Gastrocnemius medialis (tissue), 4 donors: ENCODE results near the gene ARHGAP10.

Experiments used
- POLR2A ChIP-seq, 2 donors: fragments of 450-650 bp; IDR thresholded peaks; one replicate each; pipeline ENCODE4 v1.6.1; 2017; ENCODE audit warnings: antibody characterized with exemption in 2 of 2, mild to moderate bottlenecking in 2 of 2, moderate library complexity in 2 of 2
- TF ChIP-seq, protein P1 (sequence below), 5 experiments: fragments of 450-650 bp in 3 of 5; fragments of 200-600 bp in 2 of 5; sonication (generic) in 2 of 5; IDR thresholded peaks in 4 of 5; conservative IDR thresholded peaks in 1 of 5; 1 replicate in 4 of 5; 2 replicates in 1 of 5; pipeline ENCODE4 v1.5.1; 2016 to 2019; ENCODE audit warnings: antibody characterized with exemption in 5 of 5, mild to moderate bottlenecking in 3 of 5, moderate library complexity in 3 of 5

DNA sequence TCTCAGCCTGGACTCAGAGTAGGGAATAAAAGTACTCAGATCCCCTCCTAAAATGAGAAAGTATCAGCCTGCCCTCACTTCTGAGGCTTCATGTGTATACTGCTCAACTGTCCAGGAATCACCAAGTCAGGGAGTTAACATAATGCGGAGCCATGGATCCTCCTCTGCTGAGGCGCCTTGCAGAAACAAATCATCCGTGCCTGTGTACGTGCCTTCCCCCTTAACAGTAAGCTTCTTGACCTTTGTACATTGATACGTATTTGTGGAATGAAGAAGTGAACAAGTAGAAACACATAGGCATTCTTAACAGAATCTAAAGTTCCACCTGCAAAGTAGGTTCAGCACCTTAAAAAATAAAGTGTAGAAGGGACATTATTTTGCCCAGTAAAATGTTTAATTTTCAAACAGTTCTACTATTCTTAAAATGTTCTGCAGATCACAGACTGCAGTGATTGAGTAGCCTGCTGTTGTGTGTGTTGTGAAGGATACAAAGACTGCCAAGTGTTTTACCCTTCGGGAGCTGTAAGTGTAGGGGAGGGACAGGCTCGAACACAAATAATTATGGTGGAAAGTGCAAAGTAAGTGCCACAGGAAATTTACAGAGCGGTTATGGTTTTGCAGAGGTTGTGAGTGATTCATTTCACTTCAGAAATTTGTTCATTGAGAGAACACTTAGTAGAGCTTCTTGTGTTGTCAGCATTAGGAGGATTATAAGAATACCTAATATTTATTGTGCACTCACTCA is 61.9 kb downstream of the ARHGAP10 start:
- no peak for TF ChIP-seq POLR2A (IDR thresholded peaks at IDR 0.05)
- TF ChIP-seq, protein P1, sequence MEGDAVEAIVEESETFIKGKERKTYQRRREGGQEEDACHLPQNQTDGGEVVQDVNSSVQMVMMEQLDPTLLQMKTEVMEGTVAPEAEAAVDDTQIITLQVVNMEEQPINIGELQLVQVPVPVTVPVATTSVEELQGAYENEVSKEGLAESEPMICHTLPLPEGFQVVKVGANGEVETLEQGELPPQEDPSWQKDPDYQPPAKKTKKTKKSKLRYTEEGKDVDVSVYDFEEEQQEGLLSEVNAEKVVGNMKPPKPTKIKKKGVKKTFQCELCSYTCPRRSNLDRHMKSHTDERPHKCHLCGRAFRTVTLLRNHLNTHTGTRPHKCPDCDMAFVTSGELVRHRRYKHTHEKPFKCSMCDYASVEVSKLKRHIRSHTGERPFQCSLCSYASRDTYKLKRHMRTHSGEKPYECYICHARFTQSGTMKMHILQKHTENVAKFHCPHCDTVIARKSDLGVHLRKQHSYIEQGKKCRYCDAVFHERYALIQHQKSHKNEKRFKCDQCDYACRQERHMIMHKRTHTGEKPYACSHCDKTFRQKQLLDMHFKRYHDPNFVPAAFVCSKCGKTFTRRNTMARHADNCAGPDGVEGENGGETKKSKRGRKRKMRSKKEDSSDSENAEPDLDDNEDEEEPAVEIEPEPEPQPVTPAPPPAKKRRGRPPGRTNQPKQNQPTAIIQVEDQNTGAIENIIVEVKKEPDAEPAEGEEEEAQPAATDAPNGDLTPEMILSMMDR (IDR thresholded peaks at IDR 0.05 in 4 of 5, conservative IDR thresholded peaks at IDR 0.05 in 1 of 5) = no peak
